Spleen (tissue), 7 donors: ENCODE results near the gene BSN.

Experiments
- CTCF ChIP-seq, 11 experiments: fragments of 200-600 bp in 7 of 11; fragments of 450-650 bp in 4 of 11; sonication (generic) in 4 of 11; IDR thresholded peaks in 8 of 11; conservative IDR thresholded peaks in 3 of 11; 1 replicate in 7 of 11; 2 replicates in 4 of 11; pipeline versions ENCODE4 v1.4.0 to v1.8.0; 2016 to 2021; ENCODE audit warnings: antibody characterized with exemption in 11 of 11, inconsistent platforms in 4 of 11, mild to moderate bottlenecking in 1 of 11
- POLR2A ChIP-seq, 3 donors: fragments of 450-650 bp; IDR thresholded peaks; one replicate each; pipeline ENCODE4 v1.5.1; 2017; ENCODE audit warnings: antibody characterized with exemption in 3 of 3, mild to moderate bottlenecking in 1 of 3
- POLR2AphosphoS5 ChIP-seq, 3 donors: sonication (generic); formaldehyde crosslinking; IDR thresholded peaks; one replicate each; pipeline ENCODE4 v1.5.1; 2017; ENCODE audit warnings: antibody characterized with exemption in 3 of 3
- donor health status: DM: no; HTN: no; CAD: no; lungs with moderate emphysema.
- donor health status: DM: no; HTN: no; CAD: no.
- donor health status: DM: no; HTN: no; CAD: no.

- TF ChIP-seq POLR2A (IDR thresholded peaks at IDR 0.05) = no peak
- no peak for TF ChIP-seq CTCF (IDR thresholded peaks at IDR 0.05 in 8 of 11, conservative IDR thresholded peaks at IDR 0.05 in 3 of 11)
- no peak for TF ChIP-seq POLR2AphosphoS5 (IDR thresholded peaks at IDR 0.05)
These were observed 57.4 kb downstream of the BSN start for GRCh38 chr3:49611719-49612118.
